GM12878 (cell line): ENCODE data around the gene SLC35E2B. TPM values are rescaled to one million over a fixed set of nuclear protein-coding genes. Genes with fewer than 3 reads are reported as not detected.

ENCODE experiments used
- ATAC-seq: fragments of 200-7000 bp; cut with Tn5 transposase; 3 replicates; pipeline ENCODE4 v1.9.1; 2020; ENCODE audit warnings: mild to moderate bottlenecking, moderate library complexity
- BruUV-seq: library from RNA; stranded (reverse); fragments of 400-500 nt; replicated peaks from 2 replicates; lab custom pipeline; 2021; lab: Mats Ljungman, UMichigan
- CTCF ChIA-PET: fragments of 300-600 bp; sonication (Branson Sonifier 250); formaldehyde crosslinking; extraction: SDS; loops from one replicate; lab custom pipeline; 2021; ENCODE audit warnings: inconsistent platforms; lab: Yijun Ruan, JAX
- POLR2A ChIA-PET: fragments of 350-600 bp; formaldehyde crosslinking; extraction: SDS; loops from one replicate; lab custom pipeline; 2021; ENCODE audit warnings: inconsistent platforms; lab: Charles Lee
- RAD21 ChIA-PET: fragments of 300-600 bp; sonication (Branson Sonifier 250); formaldehyde crosslinking; loops from one replicate; lab custom pipeline; 2023; ENCODE audit warnings: antibody characterized with exemption; ENCODE audit not compliant: unreplicated experiment; lab: Charles Lee
- SMC1A ChIA-PET: fragments of 300-600 bp; sonication (Branson Sonifier 250); formaldehyde crosslinking; loops from one replicate; lab custom pipeline; 2023; ENCODE audit not compliant: unreplicated experiment, uncharacterized antibody; lab: Charles Lee
- DNase-seq: peaks from one replicate; pipeline ENCODE4 v3.0.0-alpha.2; 2011; ENCODE audit warnings: low read depth, low spot score
- FAIRE-seq: peaks from 3 replicates; lab custom pipeline; 2011; peaks lifted over from hg19 to GRCh38; lab: Jason Lieb, UNC
- H2AFZ ChIP-seq: 2 replicates; pipeline ENCODE4 v1.6.0; 2011; ENCODE audit warnings: low read depth, low read length, control low read depth; ENCODE audit not compliant: control insufficient read depth
- H3K27ac ChIP-seq: 2 replicates; pipeline ENCODE4 v1.5.1; 2011; ENCODE audit warnings: control low read depth; ENCODE audit not compliant: control insufficient read depth, insufficient read depth
- H3K27me3 ChIP-seq, 2 experiments: replicated peaks in 1 of 2; 2 replicates each; pipeline versions ENCODE4 v1.6.0 to v1.6.1; 2011; ENCODE audit warnings: low read length in 1 of 2; ENCODE audit not compliant: control insufficient read depth in 2 of 2, insufficient read depth in 2 of 2
- H3K36me3 ChIP-seq, 2 experiments: 2 replicates each; pipeline ENCODE4 v1.5.1; 2011; ENCODE audit warnings: low read length in 1 of 2; ENCODE audit not compliant: control insufficient read depth in 2 of 2, insufficient read depth in 2 of 2
- H3K4me1 ChIP-seq: 2 replicates; pipeline ENCODE4 v1.6.1; 2011; ENCODE audit warnings: mild to moderate bottlenecking, low read length, moderate library complexity, mixed read lengths; ENCODE audit not compliant: control insufficient read depth, insufficient read depth
- H3K4me2 ChIP-seq: 2 replicates; pipeline ENCODE4 v1.6.0; 2011; ENCODE audit warnings: control low read depth; ENCODE audit not compliant: control insufficient read depth, insufficient read depth
- H3K4me3 ChIP-seq: fragments of 200-600 bp; sonication (generic); 2 replicates; pipeline ENCODE4 v1.5.1; 2016
- H3K79me2 ChIP-seq: 2 replicates; pipeline ENCODE4 v1.6.0; 2011; ENCODE audit warnings: low read length; ENCODE audit not compliant: control insufficient read depth, insufficient read depth
- H3K9ac ChIP-seq: 2 replicates; pipeline ENCODE4 v1.8.0; 2011; ENCODE audit warnings: low read length, control low read depth, mixed read lengths; ENCODE audit not compliant: control insufficient read depth, insufficient read depth
- H3K9me3 ChIP-seq: replicated peaks from 3 replicates; pipeline ENCODE4 v1.5.1; 2011; ENCODE audit warnings: mild to moderate bottlenecking, low read length; ENCODE audit not compliant: control insufficient read depth, insufficient read depth
- H4K20me1 ChIP-seq: 2 replicates; pipeline ENCODE4 v1.6.0; 2011; ENCODE audit not compliant: control insufficient read depth, insufficient read depth
- BRCA1 ChIP-seq: IDR thresholded peaks from 2 replicates; pipeline ENCODE4 v1.6.1; 2011; ENCODE audit warnings: low read depth, low read length, improper control_type of control experiment
- FOXK2 ChIP-seq: fragments of 450-650 bp; IDR thresholded peaks from 2 replicates; pipeline ENCODE4 v1.6.1; 2017; ENCODE audit warnings: mild to moderate bottlenecking, moderate library complexity
- GABPA ChIP-seq: IDR thresholded peaks from 2 replicates; pipeline ENCODE4 v1.6.1; 2014; ENCODE audit warnings: antibody characterized with exemption, low read depth, mild to moderate bottlenecking, inconsistent platforms
- KLF5 ChIP-seq: fragments of 450-650 bp; IDR thresholded peaks from 2 replicates; pipeline ENCODE4 v1.6.1; 2014; ENCODE audit warnings: mild to moderate bottlenecking; ENCODE audit not compliant: partially characterized antibody
- MTA2 ChIP-seq: fragments of 450-650 bp; IDR thresholded peaks from 2 replicates; pipeline ENCODE4 v1.6.1; 2016; ENCODE audit warnings: low read depth, mild to moderate bottlenecking, moderate library complexity
- PAX5 ChIP-seq: IDR thresholded peaks from 2 replicates; pipeline ENCODE4 v1.6.1; 2011; ENCODE audit warnings: low read depth, low read length, borderline replicate concordance
- POLR2AphosphoS2 ChIP-seq: IDR thresholded peaks from 2 replicates; pipeline ENCODE4 v1.6.1; 2011; ENCODE audit warnings: low read depth, mild to moderate bottlenecking, low read length, improper control_type of control experiment, moderate library complexity
- RB1 ChIP-seq: fragments of 450-650 bp; formaldehyde crosslinking; IDR thresholded peaks from 2 replicates; pipeline ENCODE4 v1.6.1; 2017; ENCODE audit warnings: mild to moderate bottlenecking, borderline replicate concordance
- STAT3 ChIP-seq: IDR thresholded peaks from 2 replicates; pipeline ENCODE4 v1.6.1; 2011; ENCODE audit warnings: low read depth, low read length, improper control_type of control experiment
- TCF12 ChIP-seq: IDR thresholded peaks from 2 replicates; pipeline ENCODE4 v1.6.1; 2011; ENCODE audit warnings: low read depth, mild to moderate bottlenecking, low read length
- TCF7 ChIP-seq: IDR thresholded peaks from 2 replicates; pipeline ENCODE4 v1.6.1; 2014; ENCODE audit warnings: antibody characterized with exemption, borderline replicate concordance
- WGBS: methylation state at CpG from one replicate; pipeline ENCODE4 v1.1.6; 2016; ENCODE audit warnings: low lambda C conversion rate; ENCODE audit not compliant: insufficient replicate concordance, insufficient coverage; ENCODE audit errors: missing lambda C conversion rate; 5-methylcytosine and 5-hydroxymethylcytosine counted together
- in situ Hi-C: fragments of 300-500 bp; cut with MboI; formaldehyde crosslinking; loops from 9 replicates; pipeline ENCODE4 v1.14.3; 2018; ENCODE audit warnings: mixed read lengths
- intact Hi-C: fragments of 100-400 bp; cut with micrococcal nuclease; formaldehyde crosslinking; loops from one replicate; pipeline ENCODE4 v1.14.2; 2022; ENCODE audit not compliant: unreplicated experiment
- polyA plus RNA-seq, 11 experiments: library from polyadenylated mRNA; depleted of rRNA in 4 of 11; unstranded in 6 of 11; stranded (reverse) in 5 of 11; fragments of >200 nt; fragmentation: Nextera tagmentation in 4 of 11; fragmentation: Illumina TruSeq in 1 of 11; extraction: Ambion mirVana in 4 of 11; extraction: Trizol in 1 of 11; gene quantifications; 1 replicate in 1 of 11; 2 replicates in 10 of 11; pipeline versions ENCODE4 v1.2.1 to v1.2.3, GENCODE V29; 2011 to 2016; ENCODE audit warnings: inconsistent platforms in 2 of 11, missing spikeins in 2 of 11, low read depth in 1 of 11
- total RNA-seq, 4 experiments: library from RNA; depleted of rRNA in 3 of 4; stranded (reverse); fragments of >200 nt in 3 of 4; fragmentation: Illumina TruSeq in 1 of 4; extraction: Trizol in 1 of 4; gene quantifications; 2 replicates each; pipeline versions ENCODE4 v1.2.1 to v1.2.3, GENCODE V29; 2013 to 2021
- TF ChIP-seq, protein P1 (sequence below): IDR thresholded peaks from 2 replicates; pipeline ENCODE4 v1.6.1; 2012; ENCODE audit warnings: mild to moderate bottlenecking, low read depth, low read length
- TF ChIP-seq, protein P2 (sequence below): fragments of 450-650 bp; IDR thresholded peaks from 2 replicates; pipeline ENCODE4 v1.6.1; 2018; ENCODE audit warnings: mild to moderate bottlenecking, low read depth, moderate library complexity; ENCODE audit not compliant: partially characterized antibody
- TF ChIP-seq, protein P3 (sequence below): fragments of 450-650 bp; formaldehyde crosslinking; IDR thresholded peaks from 2 replicates; pipeline ENCODE4 v1.4.0; 2022; ENCODE audit warnings: mild to moderate bottlenecking, moderate library complexity

SLC35E2B gene
- total and polyA plus RNA-seq, 10 of the 15 experiments (the other 5 are each of a cell fraction or from before 2014, with no cell fraction given), result 2.6 to 36.7 (median 18.6) TPM

DNA sequence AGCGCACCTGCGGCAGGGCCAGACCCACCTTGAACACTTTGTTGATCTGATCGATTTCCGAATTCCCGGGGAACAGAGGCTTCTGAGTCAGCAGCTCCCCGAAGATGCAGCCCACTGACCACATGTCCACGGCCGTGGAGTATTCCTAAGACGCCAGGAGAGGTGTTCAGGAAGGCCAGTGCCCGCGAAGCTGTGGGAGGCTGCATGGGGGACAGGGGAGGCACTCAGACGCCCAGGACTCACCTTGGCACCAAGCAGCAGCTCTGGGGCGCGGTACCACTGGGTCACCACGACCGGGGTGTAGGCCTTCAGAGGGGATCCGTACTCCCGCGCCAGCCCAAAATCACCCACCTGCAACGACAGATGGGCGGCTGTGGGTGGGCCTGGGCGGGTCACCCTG is 11.2 kb upstream of the SLC35E2B start:
- FAIRE-seq, result no peak
- BruUV-seq, result no TSS peak

More for the DNA sequence above, 11.2 kb upstream of the SLC35E2B start:
- Histone ChIP-seq H3K4me2 (no peak overlapping the region), H2AFZ (no peak overlapping the region), H3K9me3 (no peaks in the 10 kb centered on the region), H3K79me2 (no peaks in the 10 kb centered on the region), H3K36me3 (peaks cover 0 to 2% of the 10 kb centered on the region in 2 experiments; a peak in 1 of 4 replicates), H3K4me3 (no peak overlapping the region), H3K27ac (no peak overlapping the region), H3K9ac (no peak overlapping the region), H4K20me1 (no peaks in the 10 kb centered on the region), H3K27me3 (no peaks in the 10 kb centered on the region), H3K4me1 (no peaks in the 10 kb centered on the region)
- 96% methylated on average over 21 of the region's 22 CpGs for WGBS
- DNase-seq (no peak), ATAC-seq (no peak)
- SMC1A ChIA-PET, result no interaction called here
- in situ Hi-C loops (no loop called here), intact Hi-C loops (no loop called here)
- TF ChIP-seq BRCA1 (no peak), PAX5 (no peak), MTA2 (no peak), TCF7 (no peak), POLR2AphosphoS2 (no peak), STAT3 (no peak), TCF12 (no peak), RB1 (no peak), GABPA (no peak), FOXK2 (no peak), KLF5 (no peak)
- TF ChIP-seq, protein P1, sequence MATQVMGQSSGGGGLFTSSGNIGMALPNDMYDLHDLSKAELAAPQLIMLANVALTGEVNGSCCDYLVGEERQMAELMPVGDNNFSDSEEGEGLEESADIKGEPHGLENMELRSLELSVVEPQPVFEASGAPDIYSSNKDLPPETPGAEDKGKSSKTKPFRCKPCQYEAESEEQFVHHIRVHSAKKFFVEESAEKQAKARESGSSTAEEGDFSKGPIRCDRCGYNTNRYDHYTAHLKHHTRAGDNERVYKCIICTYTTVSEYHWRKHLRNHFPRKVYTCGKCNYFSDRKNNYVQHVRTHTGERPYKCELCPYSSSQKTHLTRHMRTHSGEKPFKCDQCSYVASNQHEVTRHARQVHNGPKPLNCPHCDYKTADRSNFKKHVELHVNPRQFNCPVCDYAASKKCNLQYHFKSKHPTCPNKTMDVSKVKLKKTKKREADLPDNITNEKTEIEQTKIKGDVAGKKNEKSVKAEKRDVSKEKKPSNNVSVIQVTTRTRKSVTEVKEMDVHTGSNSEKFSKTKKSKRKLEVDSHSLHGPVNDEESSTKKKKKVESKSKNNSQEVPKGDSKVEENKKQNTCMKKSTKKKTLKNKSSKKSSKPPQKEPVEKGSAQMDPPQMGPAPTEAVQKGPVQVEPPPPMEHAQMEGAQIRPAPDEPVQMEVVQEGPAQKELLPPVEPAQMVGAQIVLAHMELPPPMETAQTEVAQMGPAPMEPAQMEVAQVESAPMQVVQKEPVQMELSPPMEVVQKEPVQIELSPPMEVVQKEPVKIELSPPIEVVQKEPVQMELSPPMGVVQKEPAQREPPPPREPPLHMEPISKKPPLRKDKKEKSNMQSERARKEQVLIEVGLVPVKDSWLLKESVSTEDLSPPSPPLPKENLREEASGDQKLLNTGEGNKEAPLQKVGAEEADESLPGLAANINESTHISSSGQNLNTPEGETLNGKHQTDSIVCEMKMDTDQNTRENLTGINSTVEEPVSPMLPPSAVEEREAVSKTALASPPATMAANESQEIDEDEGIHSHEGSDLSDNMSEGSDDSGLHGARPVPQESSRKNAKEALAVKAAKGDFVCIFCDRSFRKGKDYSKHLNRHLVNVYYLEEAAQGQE, result no peak
- TF ChIP-seq, protein P2, sequence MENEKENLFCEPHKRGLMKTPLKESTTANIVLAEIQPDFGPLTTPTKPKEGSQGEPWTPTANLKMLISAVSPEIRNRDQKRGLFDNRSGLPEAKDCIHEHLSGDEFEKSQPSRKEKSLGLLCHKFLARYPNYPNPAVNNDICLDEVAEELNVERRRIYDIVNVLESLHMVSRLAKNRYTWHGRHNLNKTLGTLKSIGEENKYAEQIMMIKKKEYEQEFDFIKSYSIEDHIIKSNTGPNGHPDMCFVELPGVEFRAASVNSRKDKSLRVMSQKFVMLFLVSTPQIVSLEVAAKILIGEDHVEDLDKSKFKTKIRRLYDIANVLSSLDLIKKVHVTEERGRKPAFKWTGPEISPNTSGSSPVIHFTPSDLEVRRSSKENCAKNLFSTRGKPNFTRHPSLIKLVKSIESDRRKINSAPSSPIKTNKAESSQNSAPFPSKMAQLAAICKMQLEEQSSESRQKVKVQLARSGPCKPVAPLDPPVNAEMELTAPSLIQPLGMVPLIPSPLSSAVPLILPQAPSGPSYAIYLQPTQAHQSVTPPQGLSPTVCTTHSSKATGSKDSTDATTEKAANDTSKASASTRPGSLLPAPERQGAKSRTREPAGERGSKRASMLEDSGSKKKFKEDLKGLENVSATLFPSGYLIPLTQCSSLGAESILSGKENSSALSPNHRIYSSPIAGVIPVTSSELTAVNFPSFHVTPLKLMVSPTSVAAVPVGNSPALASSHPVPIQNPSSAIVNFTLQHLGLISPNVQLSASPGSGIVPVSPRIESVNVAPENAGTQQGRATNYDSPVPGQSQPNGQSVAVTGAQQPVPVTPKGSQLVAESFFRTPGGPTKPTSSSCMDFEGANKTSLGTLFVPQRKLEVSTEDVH, result no peak
- TF ChIP-seq, protein P3, sequence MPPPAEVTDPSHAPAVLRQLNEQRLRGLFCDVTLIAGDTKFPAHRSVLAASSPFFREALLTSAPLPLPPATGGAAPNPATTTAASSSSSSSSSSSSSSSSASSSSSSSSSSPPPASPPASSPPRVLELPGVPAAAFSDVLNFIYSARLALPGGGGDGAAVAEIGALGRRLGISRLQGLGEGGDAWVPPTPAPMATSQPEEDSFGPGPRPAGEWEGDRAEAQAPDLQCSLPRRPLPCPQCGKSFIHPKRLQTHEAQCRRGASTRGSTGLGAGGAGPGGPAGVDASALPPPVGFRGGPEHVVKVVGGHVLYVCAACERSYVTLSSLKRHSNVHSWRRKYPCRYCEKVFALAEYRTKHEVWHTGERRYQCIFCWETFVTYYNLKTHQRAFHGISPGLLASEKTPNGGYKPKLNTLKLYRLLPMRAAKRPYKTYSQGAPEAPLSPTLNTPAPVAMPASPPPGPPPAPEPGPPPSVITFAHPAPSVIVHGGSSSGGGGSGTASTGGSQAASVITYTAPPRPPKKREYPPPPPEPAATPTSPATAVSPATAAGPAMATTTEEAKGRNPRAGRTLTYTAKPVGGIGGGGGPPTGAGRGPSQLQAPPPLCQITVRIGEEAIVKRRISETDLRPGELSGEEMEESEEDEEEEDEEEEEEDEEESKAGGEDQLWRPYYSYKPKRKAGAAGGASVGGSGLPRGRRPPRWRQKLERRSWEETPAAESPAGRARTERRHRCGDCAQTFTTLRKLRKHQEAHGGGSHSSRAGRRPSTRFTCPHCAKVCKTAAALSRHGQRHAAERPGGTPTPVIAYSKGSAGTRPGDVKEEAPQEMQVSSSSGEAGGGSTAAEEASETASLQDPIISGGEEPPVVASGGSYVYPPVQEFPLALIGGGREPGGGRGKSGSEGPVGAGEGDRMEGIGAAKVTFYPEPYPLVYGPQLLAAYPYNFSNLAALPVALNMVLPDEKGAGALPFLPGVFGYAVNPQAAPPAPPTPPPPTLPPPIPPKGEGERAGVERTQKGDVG (CRISPR knock-in tag), result no peak
- CTCF ChIA-PET, result no interaction called here
- POLR2A ChIA-PET, result no interaction called here
- RAD21 ChIA-PET, result no interaction called here
